GM18907 (cell line): ENCODE measurements around the gene GALNT1.
"Not testable (repeated sequence)": the region's sequence is repeated elsewhere in the genome, so short reads cannot be mapped to it uniquely, and the experiment has no call there.

Source experiments
- ATAC-seq: cut with Tn5 transposase; IDR thresholded peaks from one replicate; pipeline ENCODE4 v1.9.1; 2021; ENCODE audit warnings: mild to moderate bottlenecking, moderate library complexity; ENCODE audit not compliant: unreplicated experiment

The GALNT1 gene

DNA sequence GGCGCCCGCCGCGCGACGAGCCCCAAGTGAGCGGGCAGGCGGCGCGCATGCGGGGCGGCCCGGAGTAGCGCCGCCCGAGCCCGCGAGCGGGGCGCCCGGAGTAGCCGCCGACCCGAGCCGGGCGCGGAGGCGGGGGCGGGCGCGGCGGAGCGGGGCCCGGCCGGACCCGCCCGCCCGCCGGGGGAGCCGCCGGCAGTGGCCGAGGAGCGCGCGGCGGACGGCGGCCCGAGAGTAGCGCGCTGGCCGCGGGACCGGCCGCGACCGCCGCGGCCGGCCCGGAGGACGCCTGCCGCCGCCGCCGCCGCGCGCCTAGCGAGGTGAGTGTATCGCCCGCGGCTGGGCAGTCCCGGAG lies at the start of gene GALNT1:
TSS of gene GALNT1 (plus strand) at position 195 of the 352 bp plus-strand sequence. CDS start 72,923 bp downstream, outside the sequence.
- no peak for ATAC-seq

DNA sequence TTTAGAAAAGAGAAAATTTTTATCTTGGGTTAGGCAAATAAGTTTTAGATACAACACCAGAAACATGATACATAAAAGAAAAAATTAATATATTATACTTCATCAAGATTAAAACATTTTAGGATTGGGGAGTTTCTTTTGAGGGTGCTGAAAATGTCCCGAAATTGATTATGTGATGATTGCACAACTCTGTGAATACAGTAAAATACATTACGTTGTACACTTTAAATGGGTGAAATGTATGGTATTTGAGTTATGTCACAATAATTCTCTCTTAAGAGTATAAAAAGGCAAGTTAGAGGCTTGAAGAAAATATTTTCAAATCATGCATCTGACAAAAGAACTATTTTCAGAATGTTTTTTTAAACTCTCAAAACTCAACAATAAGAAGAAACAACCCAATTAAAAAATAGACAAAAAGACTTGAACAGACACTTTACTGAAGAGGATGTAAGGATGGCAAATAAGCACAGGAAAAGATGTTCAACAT lies 47.6 kb upstream of the GALNT1 start:
- ATAC-seq = no peak

DNA sequence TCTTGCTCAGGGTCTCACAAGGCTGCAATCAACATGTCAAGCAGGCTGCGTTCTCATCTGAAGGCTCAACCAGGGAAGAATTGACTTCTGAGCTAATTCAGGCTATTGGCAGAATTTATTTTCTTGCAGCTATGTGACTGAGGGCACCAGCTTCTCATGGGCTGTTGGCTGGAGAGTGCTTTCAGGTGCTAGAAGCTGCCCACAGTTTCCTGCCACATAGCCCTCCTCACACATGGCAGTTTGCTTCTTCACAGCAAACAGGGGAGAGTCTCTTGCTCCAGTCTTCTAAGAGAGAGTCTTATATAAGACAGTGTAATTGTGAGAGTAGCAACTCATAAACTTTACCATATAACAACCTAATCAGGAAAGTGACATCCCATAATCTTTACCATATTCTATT lies 46.2 kb upstream of the GALNT1 start:
- ATAC-seq = no peak

DNA sequence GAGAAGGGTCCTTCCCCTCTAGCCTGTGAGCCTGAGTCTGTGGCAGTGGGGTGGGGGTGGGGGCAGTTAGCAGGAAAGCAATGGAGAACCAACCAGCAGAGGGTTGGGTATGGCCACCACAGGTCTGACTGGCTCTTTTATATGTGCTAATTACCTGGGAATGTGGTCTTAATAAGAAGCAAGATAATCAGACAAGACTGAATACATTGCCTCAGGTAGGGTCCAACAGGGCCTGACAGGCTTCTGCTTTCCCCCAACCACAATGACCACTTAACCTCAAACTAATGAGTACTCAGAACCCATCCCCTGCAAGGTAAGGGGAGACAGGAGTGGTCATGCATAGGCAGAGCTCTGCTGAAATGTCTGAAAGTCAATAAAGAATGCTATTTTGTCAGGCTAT lies 39.2 kb upstream of the GALNT1 start:
- ATAC-seq = no peak

DNA sequence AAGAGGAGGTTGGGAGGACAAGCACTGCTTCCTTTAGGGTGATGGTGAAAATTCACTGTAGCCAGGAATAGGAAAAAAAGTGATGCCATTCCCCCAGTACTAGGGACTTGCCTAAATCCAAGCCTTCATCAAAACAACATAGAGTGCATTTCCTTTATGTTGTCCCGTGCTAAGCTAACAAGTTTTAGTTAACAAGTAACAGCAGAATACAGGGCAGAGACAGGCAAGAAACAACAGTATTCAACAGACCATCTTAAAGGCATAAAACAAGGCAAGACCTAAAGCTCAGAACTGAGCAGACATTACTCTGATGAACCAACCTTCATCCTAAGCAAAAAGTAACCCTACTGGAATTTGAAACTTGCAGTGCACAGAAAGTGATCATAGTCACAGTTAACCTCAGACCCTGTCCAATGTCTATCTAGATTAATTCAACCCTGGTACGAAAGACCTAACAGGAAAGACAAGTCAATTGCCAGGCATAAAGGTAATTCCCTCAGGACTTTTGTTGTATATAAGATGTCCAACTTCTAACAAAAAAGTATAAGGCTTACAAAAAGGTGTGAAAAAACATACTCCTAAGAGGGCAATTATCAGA lies 34.4 kb upstream of the GALNT1 start:
- no peak for ATAC-seq

DNA sequence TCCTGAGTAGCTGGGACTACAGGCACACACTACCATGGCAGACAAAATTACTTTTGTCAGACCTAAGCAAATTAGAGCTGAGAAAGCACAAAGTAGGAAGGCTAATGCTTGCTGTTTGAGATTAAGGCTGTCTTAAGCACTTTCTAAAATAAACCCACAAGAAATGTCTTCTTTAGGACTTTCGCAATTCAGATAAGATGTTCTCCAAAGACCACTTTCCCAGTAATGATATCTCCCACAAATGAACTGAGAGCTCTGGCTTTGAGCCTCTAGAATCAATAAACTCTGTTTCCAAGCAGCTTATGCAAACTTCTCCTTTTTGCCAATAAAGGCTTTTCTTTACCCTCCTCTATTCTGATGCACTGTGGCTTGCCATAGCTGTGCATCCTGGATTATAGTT lies 32.0 kb upstream of the GALNT1 start:
- ATAC-seq = no peak

DNA sequence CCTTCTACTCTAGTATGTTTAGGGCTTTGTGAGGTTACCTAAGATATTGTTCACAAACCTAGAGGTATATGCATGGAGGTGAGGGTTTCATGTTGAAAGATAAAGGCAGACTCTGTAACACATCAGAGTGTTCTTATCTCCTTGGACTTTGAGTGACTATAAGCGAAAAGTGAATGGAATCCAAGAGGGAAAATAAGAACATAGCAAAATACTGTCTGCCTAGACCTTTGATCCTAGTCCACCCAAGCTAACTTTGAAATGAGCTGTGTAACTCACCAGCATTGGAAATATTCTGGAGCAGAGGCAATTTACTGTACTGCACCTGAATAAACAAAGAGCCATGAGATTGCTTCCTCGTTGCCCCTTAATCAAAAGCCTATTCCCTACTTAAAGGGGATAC lies 28.2 kb upstream of the GALNT1 start:
- ATAC-seq = no peak

DNA sequence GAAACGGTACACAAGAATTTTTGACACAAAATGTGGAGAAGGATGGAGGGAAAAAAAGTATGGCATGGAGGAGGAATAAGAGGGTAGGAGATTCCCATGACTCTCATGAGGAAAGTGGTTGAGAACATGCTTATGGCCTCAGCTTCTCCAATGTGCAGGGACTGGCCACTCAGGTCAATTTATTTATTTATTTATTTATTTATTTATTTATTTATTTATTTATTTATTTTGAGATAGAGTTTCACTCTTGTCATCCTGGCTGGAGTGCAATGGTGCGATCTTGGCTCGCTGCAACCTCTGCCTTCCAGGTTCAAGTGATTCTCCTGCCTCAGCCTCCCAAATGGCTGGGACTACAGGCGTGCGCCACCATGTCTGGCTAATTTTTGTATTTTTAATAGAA lies 26.0 kb upstream of the GALNT1 start:
- not testable (repeated sequence) for ATAC-seq

DNA sequence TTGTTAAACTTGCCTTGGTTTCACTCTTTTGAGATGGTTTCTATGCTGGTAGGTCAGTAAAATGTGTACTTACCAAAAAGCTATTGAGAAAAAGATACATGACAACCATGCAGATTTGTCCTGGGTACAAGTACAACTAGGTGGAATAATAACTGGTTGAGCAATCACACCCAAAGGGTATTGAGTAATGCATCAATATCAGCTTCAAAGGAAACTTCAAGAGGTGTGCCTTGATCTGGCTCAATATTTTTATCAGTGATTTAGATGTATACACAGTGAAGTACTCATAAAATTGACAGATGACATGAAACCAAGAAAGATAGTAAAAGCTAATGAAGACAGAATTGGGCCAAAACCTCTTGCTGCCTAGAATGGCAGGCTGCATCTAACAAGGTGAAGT lies 21.7 kb upstream of the GALNT1 start:
- no peak for ATAC-seq

DNA sequence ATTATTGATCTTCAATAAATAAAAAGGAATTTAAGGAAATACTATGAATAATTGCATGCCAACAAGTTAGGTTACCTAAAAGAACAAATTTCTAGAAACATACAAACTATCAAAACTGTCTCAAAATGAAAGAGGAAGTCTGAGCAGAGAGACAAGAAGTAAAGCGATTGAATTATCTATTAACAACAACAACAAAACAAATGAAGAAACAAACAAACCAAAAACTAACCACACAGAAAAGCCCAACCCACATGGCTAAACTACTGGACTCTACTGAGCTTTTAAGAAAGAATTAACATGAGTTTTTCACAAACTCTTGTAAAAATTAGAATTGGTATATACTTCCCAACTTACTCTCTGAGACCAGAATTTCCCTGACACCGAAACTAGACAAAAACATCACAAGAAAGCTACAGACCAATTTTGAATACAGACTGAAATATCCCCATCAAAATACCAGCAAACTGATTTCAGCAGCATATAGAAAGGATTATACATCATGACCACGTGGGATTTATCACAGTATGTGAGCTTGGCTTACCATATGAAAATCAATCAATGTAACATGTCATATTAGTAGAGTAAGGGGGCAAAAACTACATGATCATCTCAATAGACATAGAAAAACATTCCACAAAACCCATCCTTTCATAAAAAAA lies 16.6 kb upstream of the GALNT1 start:
- ATAC-seq = peak; percentile 90

DNA sequence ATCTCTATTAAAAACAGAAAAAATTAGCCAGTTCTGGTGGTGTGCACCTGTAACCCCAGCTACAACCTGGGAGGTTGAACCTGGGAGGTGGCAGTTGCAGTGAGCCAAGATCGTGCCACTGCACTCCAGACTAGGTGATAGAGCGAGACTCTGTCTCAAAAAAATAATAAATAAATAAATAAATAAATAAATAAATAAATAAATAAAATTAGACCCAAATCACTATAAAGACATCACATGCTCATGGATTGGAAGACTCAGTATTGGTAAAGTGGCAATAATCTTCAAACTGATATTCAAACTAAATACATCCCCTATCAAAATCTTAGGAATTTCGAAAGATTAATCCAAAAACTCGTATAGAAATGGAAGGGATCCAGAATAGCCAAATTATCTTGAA lies 15.5 kb upstream of the GALNT1 start:
- ATAC-seq = no peak

DNA sequence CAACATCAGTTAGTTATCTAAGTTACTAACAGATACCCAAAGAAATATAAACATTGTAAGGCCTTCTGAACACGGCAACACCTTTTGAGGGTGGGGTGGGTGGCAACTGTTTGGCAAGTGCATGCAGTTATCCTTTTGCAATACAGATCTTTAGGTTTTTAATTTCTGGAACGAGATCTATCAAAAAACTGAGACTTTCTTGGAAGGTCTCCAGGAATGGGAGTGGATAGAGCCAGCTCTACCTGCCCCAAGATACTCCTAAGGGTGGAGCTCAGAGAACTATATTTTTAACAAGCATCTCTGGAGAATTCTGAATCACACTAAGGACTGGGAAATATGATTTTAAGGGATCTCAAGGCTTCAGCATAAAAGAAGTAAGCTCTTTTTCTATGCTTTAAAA lies 11.4 kb upstream of the GALNT1 start:
- no peak for ATAC-seq

DNA sequence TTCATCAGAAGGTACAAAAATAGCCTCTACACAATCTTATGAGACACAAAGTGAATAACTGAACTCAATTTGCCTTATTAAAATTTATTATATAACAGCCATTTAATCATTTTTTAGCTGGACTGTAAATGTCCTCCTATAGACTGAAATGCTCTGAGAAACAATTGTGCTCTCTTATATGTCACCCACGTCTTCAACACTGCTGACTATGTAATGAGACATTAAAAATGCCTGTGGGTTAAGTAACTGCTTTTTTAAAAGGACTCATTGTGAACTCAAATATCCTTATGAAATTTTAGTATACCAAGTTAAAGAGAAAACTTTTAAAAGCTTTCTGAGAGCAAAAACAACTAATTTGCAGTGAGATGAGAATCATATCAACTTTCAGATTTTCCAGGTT lies 10.4 kb upstream of the GALNT1 start:
- ATAC-seq = no peak

DNA sequence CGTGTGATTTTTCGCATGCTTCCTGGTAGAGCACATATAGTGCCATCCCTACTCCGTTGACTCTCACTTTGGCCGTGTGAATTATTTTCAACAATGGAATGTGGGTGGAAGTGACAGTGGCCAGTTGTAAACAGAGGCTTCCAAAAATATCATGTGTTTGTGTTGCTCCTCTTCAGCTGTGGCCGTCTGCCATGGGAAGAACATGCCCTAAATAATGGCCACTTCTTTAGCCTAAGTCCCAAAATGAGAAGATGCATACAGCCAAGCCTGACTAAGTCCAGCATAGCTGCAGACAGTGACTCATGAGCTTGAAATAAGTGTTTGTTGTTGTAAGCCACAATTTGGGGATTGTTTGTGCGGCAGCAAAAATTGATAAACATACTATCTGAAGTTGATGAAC lies 8.9 kb upstream of the GALNT1 start:
- ATAC-seq = no peak

DNA sequence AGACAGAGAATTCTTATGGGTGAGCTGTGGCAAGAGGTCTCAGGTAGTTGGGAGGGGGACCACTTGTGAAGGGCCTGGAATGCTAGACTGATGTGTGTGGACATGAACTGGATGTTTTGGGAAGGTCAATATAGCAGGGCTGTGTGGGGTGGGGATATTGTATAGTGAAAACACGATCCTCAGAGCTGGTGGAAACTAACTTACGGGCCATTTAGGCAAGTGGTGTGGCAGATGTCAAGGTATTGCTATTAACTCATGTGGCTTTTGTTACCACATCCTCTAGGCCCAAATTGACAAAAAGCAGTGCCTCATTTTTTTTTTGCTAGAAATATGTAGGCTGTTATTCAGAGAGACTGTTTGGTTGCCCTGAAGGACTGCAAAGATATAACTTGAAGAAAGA lies 8.0 kb upstream of the GALNT1 start:
- peak; percentile 44 for ATAC-seq

DNA sequence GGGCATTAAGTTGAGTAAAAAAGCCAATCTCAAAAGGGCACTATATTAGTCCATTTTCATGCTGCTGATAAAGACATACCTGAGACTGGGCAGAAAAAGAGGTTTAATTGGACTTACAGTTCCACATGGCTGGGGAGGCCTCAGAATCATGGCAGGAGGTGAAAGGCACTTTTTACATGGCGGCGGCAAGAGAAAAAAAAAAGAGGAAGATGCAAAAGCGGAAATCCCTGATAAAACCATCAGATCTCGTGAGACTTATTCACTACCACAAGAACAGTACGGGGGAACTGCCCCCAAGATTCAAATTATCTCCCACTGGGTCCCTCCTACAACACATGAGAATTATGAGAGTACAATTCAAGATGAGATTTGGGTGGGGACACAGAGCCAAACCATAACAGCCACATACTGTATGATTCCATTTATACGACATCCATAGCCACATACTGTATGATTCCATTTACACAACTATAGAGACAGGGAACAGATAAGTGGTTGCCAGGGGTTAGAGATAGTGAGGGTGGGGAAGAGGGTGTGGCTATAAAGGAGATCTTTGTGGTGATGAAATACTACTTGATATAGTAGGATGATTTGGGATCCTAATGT lies 5.2 kb upstream of the GALNT1 start:
- ATAC-seq = not testable (repeated sequence)

DNA sequence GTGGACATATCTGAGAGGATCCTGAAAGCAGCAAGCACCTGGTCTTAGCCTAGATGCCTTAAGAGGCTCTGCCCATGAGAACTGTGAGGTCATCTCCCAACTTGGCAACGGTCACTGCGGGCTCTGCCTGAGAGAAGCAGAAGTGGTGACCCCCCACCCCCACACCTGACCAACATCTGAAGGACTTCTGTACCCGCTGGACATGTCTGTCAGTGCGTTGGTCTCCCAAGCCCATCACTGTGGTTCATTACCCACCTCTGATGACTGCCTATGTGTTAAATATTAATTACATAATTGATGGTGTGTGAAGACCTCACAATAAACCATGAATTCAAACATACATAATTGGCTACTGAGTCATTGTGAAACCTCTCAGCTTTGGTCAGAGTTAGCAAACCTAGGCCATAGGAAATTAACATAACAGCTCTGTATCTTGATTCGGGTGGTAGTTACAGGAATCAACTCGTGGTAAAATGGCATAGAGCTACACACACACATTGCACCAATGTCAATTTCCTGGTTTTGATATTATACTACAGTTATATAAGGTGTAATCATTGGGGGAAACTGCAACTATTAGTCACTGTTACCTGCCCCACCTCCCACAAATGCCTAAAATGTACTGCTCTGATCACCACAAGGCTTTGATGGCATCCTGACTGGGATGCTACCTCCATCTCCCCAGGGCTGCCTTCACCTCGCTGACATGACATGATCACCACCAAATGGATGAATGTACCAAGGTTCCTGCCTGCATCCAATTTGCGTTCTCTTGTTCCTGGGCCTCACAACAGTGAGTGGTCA lies 4.3 kb upstream of the GALNT1 start:
- peak; percentile 72 for ATAC-seq

DNA sequence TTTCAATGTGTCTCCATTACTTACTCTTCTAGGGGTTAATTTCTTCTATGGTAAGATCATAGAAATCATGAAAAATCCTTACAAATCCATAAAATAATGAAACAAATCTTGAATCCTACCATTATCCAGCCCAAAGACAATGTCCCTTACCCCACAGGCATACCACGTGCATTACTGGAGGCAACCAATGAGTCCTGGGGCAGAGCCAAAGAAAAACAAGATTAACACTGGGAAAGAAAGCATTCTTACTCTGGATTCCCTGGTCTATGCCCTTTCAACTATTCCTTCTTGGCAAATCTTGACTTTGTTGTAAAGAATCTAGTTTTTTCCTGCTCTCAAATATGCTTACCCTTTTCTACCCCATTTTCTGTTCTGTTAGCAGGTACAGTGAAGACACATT lies 3.1 kb upstream of the GALNT1 start:
- no peak for ATAC-seq

DNA sequence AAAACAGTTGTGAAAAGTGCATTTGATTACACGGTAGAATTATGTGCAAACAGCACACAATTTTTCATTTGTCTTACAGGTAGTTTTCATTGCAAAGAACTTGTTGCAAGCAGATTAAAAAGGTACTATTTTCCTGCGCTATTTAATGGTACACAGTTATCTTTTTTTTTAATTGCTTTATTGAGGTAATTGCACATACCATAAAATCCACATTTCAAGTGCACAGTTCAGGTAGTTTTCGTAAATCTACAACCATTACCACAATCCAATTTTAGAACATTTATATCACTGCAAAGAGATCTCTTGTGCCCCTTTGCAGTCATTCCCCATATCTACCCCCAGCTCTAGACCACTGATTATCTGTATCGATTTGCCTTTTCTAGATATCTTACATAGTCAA lies 2.6 kb upstream of the GALNT1 start:
- no peak for ATAC-seq

DNA sequence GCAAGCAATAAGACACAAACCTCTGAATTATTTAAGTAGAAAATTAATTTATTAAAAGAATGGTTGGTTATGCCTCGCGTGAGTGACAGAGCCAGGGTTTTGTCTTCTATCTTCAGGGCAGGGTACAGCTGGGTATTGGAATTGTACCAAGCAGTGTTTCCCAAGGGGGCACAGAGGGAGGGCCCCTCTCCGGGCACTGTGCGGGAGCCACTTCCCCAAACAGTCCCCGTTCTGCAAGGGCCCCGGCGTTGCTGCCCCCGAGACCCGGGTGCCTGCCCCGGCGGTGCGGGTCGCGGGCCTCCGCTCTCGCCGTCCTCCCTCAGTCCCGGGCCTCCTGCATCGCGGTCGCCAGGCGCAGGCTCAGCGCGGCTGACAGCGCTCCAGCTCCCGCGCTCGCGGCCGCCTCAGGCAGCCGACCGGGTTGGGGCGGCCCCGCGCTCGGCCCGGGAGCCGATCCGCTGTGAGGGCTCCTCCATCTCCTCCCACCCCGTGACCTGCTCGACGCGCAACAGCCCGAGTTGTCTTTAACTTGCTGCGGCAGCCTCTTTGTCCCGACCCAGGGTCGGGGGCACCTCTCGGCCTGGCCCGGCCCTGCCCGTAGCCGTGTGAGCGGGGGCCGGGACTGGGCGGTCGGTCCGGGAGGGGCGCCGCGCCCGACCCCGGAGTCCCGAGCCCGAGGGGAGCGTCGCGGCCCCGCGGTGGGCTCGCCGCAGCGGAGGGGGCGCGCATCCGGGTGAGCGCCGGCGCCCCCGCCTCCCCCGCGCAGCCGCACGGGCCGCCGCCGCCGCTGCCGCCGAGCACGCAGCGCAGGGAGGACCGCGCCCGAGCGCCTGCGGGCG lies 620 bp upstream of the GALNT1 start:
- peak; percentile 40 for ATAC-seq
